Uterus (tissue), 2 donors: ENCODE data around the gene TCF12.

Source experiments
- CTCF ChIP-seq, 4 experiments: fragments of 200-600 bp in 2 of 4; fragments of 450-650 bp in 2 of 4; sonication (generic) in 2 of 4; IDR thresholded peaks; one replicate each; pipeline ENCODE4 v1.5.1; 2016 to 2019; ENCODE audit warnings: antibody characterized with exemption in 4 of 4, mild to moderate bottlenecking in 2 of 4, moderate library complexity in 1 of 4
- POLR2A ChIP-seq, 2 donors: fragments of 450-650 bp; IDR thresholded peaks; one replicate each; pipeline ENCODE4 v1.6.1; 2016; ENCODE audit warnings: antibody characterized with exemption in 2 of 2, mild to moderate bottlenecking in 1 of 2, moderate library complexity in 1 of 2

- TF ChIP-seq POLR2A (IDR thresholded peaks at IDR 0.05) (no peak), CTCF (IDR thresholded peaks at IDR 0.05) (no peak)
These were observed 271.0 kb downstream of the TCF12 start for GRCh38 chr15:57189466-57189865.
